ENCODE results near the gene ERCC6L. TPM values are rescaled to one million over a fixed set of nuclear protein-coding genes. Genes with fewer than 3 reads are reported as not detected.
"Not testable (repeated sequence)": the region's sequence is repeated elsewhere in the genome, so short reads cannot be mapped to it uniquely, and the experiment has no call there.

Gene ERCC6L
- total RNA-seq, 4 donors from 2014 or later: under 0.01 to 0.21 TPM; not detected in 2

- DNase-seq (ENCODE audit: low spot score in 2 of 2): no peak
- Histone ChIP-seq H3K9me3 (no peaks in the 10 kb centered on the region), H3K27ac (no peak overlapping the region), H3K36me3 (no peaks in the 10 kb centered on the region), H3K4me3 (no peak overlapping the region), H3K4me1 (peaks cover 0 to 5% (median 0%) of the 10 kb centered on the region in 4 donors), H3K27me3 (no peaks in the 10 kb centered on the region)
- no peak for TF ChIP-seq POLR2A (IDR thresholded peaks at IDR 0.05)
- no peak for TF ChIP-seq CTCF (IDR thresholded peaks at IDR 0.05)
- TF ChIP-seq EP300 (IDR thresholded peaks at IDR 0.05): no peak
- WGBS, 2 donors: 4 to 44% methylated on average over 6 of the region's 6 CpGs
Observed at GRCh38 chrX:72238183-72238582, 644 bp downstream of the ERCC6L start.

- no peak for TF ChIP-seq EP300 (IDR thresholded peaks at IDR 0.05)
- TF ChIP-seq CTCF (IDR thresholded peaks at IDR 0.05): no peak
- no peak for TF ChIP-seq POLR2A (IDR thresholded peaks at IDR 0.05)
Observed at GRCh38 chrX:72236841-72237240, 2.0 kb downstream of the ERCC6L start.

GRCh38 chrX:72230290-72230689 lies 8.5 kb downstream of the ERCC6L start:
- no peak for TF ChIP-seq CTCF (IDR thresholded peaks at IDR 0.05)
- no peak for TF ChIP-seq EP300 (IDR thresholded peaks at IDR 0.05)
- TF ChIP-seq POLR2A (IDR thresholded peaks at IDR 0.05): no peak
- 85 to 98% methylated on average over 3 of the region's 3 CpGs for WGBS, 2 donors
- DNase-seq (ENCODE audit: low spot score in 2 of 2): no peak
- peaks cover 0 to 9% of the 10 kb centered on the region in 2 donors for H3K27me3 ChIP-seq
- H3K4me3 ChIP-seq: no peak overlapping the region
- no peaks in the 10 kb centered on the region for H3K4me1 ChIP-seq
- H3K27ac ChIP-seq: no peak overlapping the region
- no peaks in the 10 kb centered on the region for H3K36me3 ChIP-seq
- no peaks in the 10 kb centered on the region for H3K9me3 ChIP-seq

More at GRCh38 chrX:72236841-72237240, 2.0 kb downstream of the ERCC6L start:
- no peak overlapping the region for H3K4me3 ChIP-seq
- H3K4me1 ChIP-seq: peaks cover 0 to 5% (median 0%) of the 10 kb centered on the region in 4 donors
- 86 to 90% methylated on average over 4 of the region's 4 CpGs for WGBS, 2 donors
- H3K27me3 ChIP-seq: no peaks in the 10 kb centered on the region
- no peaks in the 10 kb centered on the region for H3K36me3 ChIP-seq
- H3K27ac ChIP-seq: no peak overlapping the region
- DNase-seq (ENCODE audit: low spot score in 2 of 2): no peak
- no peaks in the 10 kb centered on the region for H3K9me3 ChIP-seq

GRCh38 chrX:72220375-72220774 lies 18.5 kb downstream of the ERCC6L start:
- not testable (repeated sequence) for DNase-seq (ENCODE audit: low spot score in 2 of 2); H3K27ac ChIP-seq; H3K36me3 ChIP-seq; H3K4me3 ChIP-seq; H3K9me3 ChIP-seq; H3K27me3 ChIP-seq; H3K4me1 ChIP-seq
- WGBS, 2 donors: 90 to 100% methylated on average over 3 of the region's 3 CpGs

GRCh38 chrX:72216973-72217372 lies 21.9 kb downstream of the ERCC6L start:
- H3K36me3 ChIP-seq: no peaks in the 10 kb centered on the region
- no peak overlapping the region for H3K27ac ChIP-seq
- no peak for DNase-seq (ENCODE audit: low spot score in 2 of 2)
- H3K9me3 ChIP-seq: no peaks in the 10 kb centered on the region
- no peaks in the 10 kb centered on the region for H3K27me3 ChIP-seq
- WGBS, 2 donors: 56 to 67% methylated on average over 1 of the region's 1 CpG
- no peak overlapping the region for H3K4me3 ChIP-seq
- no peaks in the 10 kb centered on the region for H3K4me1 ChIP-seq
- TF ChIP-seq CTCF (IDR thresholded peaks at IDR 0.05) (no peak), POLR2A (IDR thresholded peaks at IDR 0.05) (no peak), EP300 (IDR thresholded peaks at IDR 0.05) (no peak)
